DND-41 (cell line): ENCODE measurements around the gene PRMT2.

Experiments used
- CTCF ChIP-seq: IDR thresholded peaks from 2 replicates; pipeline ENCODE4 v1.5.1; 2012; ENCODE audit warnings: borderline replicate concordance, low read length, moderate library complexity, mild to moderate bottlenecking; ENCODE audit not compliant: poor library complexity, severe bottlenecking; ENCODE audit errors: extremely low read depth
- EZH2 ChIP-seq: IDR thresholded peaks from 3 replicates; pipeline ENCODE4 v1.6.1; 2012; ENCODE audit warnings: borderline replicate concordance, low read depth, mild to moderate bottlenecking, moderate library complexity, low read length, inconsistent platforms; ENCODE audit not compliant: severe bottlenecking

- TF ChIP-seq CTCF, result no peak
- no peak for TF ChIP-seq EZH2
Measured at GRCh38 chr21:46607636-46608035, 27.8 kb upstream of the PRMT2 start.
